Prostate gland (tissue), 2 donors: Measurements from ENCODE around the gene STK17A.

Source experiments
- CTCF ChIP-seq, 4 experiments: fragments of 200-600 bp in 2 of 4; fragments of 450-650 bp in 2 of 4; sonication (generic) in 2 of 4; IDR thresholded peaks; 1 replicate in 3 of 4; 2 replicates in 1 of 4; pipeline ENCODE4 v1.5.1; 2016 to 2019; ENCODE audit warnings: antibody characterized with exemption in 4 of 4, mild to moderate bottlenecking in 2 of 4, moderate library complexity in 2 of 4
- POLR2AphosphoS5 ChIP-seq: sonication (generic); formaldehyde crosslinking; IDR thresholded peaks from one replicate; pipeline ENCODE4 v1.6.1; 2017; ENCODE audit warnings: antibody characterized with exemption

- TF ChIP-seq CTCF (IDR thresholded peaks at IDR 0.05) (no peak), POLR2AphosphoS5 (no peak)
These were observed 46.9 kb downstream of the STK17A start for GRCh38 chr7:43629857-43630256.
